OCI-LY7 (cell line): ENCODE data around the gene RAPGEF2. TPM values are rescaled to one million over a fixed set of nuclear protein-coding genes. Genes with fewer than 3 reads are reported as not detected.

Source experiments
- BruUV-seq: library from RNA; stranded (reverse); fragments of 400-500 nt; replicated peaks from 2 replicates; lab custom pipeline; 2021; lab: Mats Ljungman, UMichigan
- CTCF ChIA-PET: fragments of 300-600 bp; sonication (Branson Sonifier 250); formaldehyde crosslinking; loops from one replicate; lab custom pipeline; 2022; ENCODE audit warnings: antibody characterized with exemption; ENCODE audit not compliant: unreplicated experiment; lab: Charles Lee
- POLR2A ChIA-PET: fragments of 300-600 bp; sonication (Branson Sonifier 250); formaldehyde crosslinking; loops from one replicate; lab custom pipeline; 2022; ENCODE audit warnings: antibody characterized with exemption; lab: Charles Lee
- DNase-seq: peaks from one replicate; pipeline ENCODE4 v3.0.0-alpha.2; 2015; ENCODE audit warnings: low spot score
- H2AFZ ChIP-seq: fragments of 200-600 bp; sonication (generic), shearing (Covaris generic); 2 replicates; pipeline ENCODE4 v1.6.1; 2014; ENCODE audit warnings: mild to moderate bottlenecking, antibody characterized with exemption, low read length, moderate library complexity
- H3K27ac ChIP-seq: fragments of 200-600 bp; sonication (generic); 2 replicates; pipeline ENCODE4 v1.5.1; 2014; ENCODE audit warnings: mixed run types, low read depth, mild to moderate bottlenecking, moderate library complexity, low read length, inconsistent platforms; ENCODE audit not compliant: poor library complexity, severe bottlenecking
- H3K36me3 ChIP-seq: fragments of 200-600 bp; sonication (generic); 2 replicates; pipeline ENCODE4 v1.6.1; 2014; ENCODE audit warnings: mild to moderate bottlenecking, antibody characterized with exemption, low read length, moderate library complexity, mixed read lengths; ENCODE audit not compliant: insufficient read depth
- H3K4me1 ChIP-seq: fragments of 200-600 bp; sonication (generic); 2 replicates; pipeline ENCODE4 v1.5.1; 2014; ENCODE audit warnings: mild to moderate bottlenecking, low read length; ENCODE audit not compliant: insufficient read depth, poor library complexity, severe bottlenecking
- H3K4me2 ChIP-seq: fragments of 200-600 bp; sonication (generic); 2 replicates; pipeline ENCODE4 v1.6.1; 2014; ENCODE audit warnings: mild to moderate bottlenecking, low read length
- H3K4me3 ChIP-seq: fragments of 200-600 bp; sonication (generic); 2 replicates; pipeline ENCODE4 v1.5.1; 2014; ENCODE audit warnings: mild to moderate bottlenecking, low read depth, low read length; ENCODE audit not compliant: poor library complexity, severe bottlenecking
- H3K79me2 ChIP-seq: fragments of 200-600 bp; sonication (generic); 2 replicates; pipeline ENCODE4 v1.6.1; 2016; ENCODE audit warnings: low read depth, mild to moderate bottlenecking, low read length, moderate library complexity, mixed read lengths; ENCODE audit not compliant: insufficient read depth
- H3K9me2 ChIP-seq: fragments of 200-600 bp; sonication (generic); 2 replicates; pipeline ENCODE4 v1.6.1; 2016; ENCODE audit warnings: mild to moderate bottlenecking, low read length, mixed read lengths; ENCODE audit not compliant: insufficient read depth
- H3K9me3 ChIP-seq: fragments of 200-600 bp; sonication (generic); 2 replicates; pipeline ENCODE4 v1.6.1; 2014; ENCODE audit warnings: mild to moderate bottlenecking, mixed run types, low read length, mixed read lengths
- H4K20me1 ChIP-seq: fragments of 200-600 bp; sonication (generic); 2 replicates; pipeline ENCODE4 v1.6.1; 2014; ENCODE audit warnings: mild to moderate bottlenecking, antibody characterized with exemption, low read length, moderate library complexity, mixed read lengths; ENCODE audit not compliant: insufficient read depth
- EZH2phosphoT487 ChIP-seq: fragments of 200-600 bp; sonication (generic); IDR thresholded peaks from 2 replicates; pipeline ENCODE4 v1.6.1; 2018; ENCODE audit warnings: low read depth, borderline replicate concordance, mild to moderate bottlenecking, mixed run types, antibody characterized with exemption, low read length, moderate library complexity, mixed read lengths
- intact Hi-C: fragments of 100-400 bp; cut with micrococcal nuclease; formaldehyde crosslinking; loops from one replicate; pipeline ENCODE4 v1.10.0; 2022; ENCODE audit not compliant: unreplicated experiment
- total RNA-seq, 2 experiments: library from RNA; depleted of rRNA in 1 of 2; stranded (reverse); fragments of >200 nt in 1 of 2; shearing (Covaris generic) in 1 of 2; gene quantifications; 2 replicates each; pipeline ENCODE4 v1.2.3, GENCODE V29; 2014 to 2022
- TF ChIP-seq, protein P1 (sequence below): fragments of 200-600 bp; sonication (generic); conservative IDR thresholded peaks from 2 replicates; pipeline ENCODE4 v1.5.1; 2014; ENCODE audit warnings: mild to moderate bottlenecking, antibody characterized with exemption, low read length, moderate library complexity, mixed read lengths

RAPGEF2 gene
- total RNA-seq, 2 experiments from 2014 or later, result 4.6 to 6.5 TPM

DNA sequence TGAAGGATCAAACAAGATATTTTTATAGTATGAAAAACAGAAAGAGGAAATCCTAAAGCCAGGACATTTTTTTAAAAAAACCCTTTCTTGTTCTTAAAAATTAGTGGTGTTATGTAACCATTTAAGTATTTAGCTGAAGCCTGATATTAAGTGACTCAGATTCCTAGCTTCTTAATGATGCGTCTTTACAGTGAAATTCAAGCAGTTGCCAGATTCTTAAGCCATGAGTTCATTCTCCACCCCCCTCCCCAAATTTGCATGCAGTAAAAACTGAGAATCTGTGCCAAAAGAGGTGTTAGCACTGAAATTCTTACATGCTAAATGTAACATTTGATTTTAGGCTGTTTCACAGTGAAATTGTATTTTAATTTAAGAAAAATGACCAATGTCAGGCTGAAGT, 180.8 kb downstream of the RAPGEF2 start:
- Histone ChIP-seq H3K79me2 (no peaks in the 10 kb centered on the region), H3K4me1 (no peaks in the 10 kb centered on the region), H3K9me3 (no peaks in the 10 kb centered on the region), H3K4me3 (no peak overlapping the region), H3K4me2 (no peak overlapping the region), H3K27ac (no peak overlapping the region), H2AFZ (no peak overlapping the region), H3K9me2 (no peaks in the 10 kb centered on the region), H3K36me3 (no peaks in the 10 kb centered on the region), H4K20me1 (no peaks in the 10 kb centered on the region)
- DNase-seq, result no peak
- no peak for TF ChIP-seq EZH2phosphoT487
- TF ChIP-seq, protein P1, sequence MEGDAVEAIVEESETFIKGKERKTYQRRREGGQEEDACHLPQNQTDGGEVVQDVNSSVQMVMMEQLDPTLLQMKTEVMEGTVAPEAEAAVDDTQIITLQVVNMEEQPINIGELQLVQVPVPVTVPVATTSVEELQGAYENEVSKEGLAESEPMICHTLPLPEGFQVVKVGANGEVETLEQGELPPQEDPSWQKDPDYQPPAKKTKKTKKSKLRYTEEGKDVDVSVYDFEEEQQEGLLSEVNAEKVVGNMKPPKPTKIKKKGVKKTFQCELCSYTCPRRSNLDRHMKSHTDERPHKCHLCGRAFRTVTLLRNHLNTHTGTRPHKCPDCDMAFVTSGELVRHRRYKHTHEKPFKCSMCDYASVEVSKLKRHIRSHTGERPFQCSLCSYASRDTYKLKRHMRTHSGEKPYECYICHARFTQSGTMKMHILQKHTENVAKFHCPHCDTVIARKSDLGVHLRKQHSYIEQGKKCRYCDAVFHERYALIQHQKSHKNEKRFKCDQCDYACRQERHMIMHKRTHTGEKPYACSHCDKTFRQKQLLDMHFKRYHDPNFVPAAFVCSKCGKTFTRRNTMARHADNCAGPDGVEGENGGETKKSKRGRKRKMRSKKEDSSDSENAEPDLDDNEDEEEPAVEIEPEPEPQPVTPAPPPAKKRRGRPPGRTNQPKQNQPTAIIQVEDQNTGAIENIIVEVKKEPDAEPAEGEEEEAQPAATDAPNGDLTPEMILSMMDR, result no peak
- intact Hi-C loops, result no loop called here
- POLR2A ChIA-PET, result interaction anchor here (0.7 kb wide), 1 partner anchor 107 kb away, joined by 3 read pairs; no protein-coding TSS in a partner anchor
- CTCF ChIA-PET, result no interaction called here
- no TSS peak for BruUV-seq

GRCh38 chr4:159284113-159284512, 181.2 kb downstream of the RAPGEF2 start:
- Histone ChIP-seq H3K4me1 (no peaks in the 10 kb centered on the region), H3K9me2 (no peaks in the 10 kb centered on the region), H3K36me3 (no peaks in the 10 kb centered on the region), H3K79me2 (no peaks in the 10 kb centered on the region), H3K27ac (no peak overlapping the region), H3K4me3 (no peak overlapping the region), H4K20me1 (no peaks in the 10 kb centered on the region), H2AFZ (no peak overlapping the region), H3K9me3 (no peaks in the 10 kb centered on the region), H3K4me2 (no peak overlapping the region)
- ChIA-PET POLR2A (interaction anchor here (0.7 kb wide), 1 partner anchor 107 kb away, joined by 3 read pairs; no protein-coding TSS in a partner anchor), CTCF (no interaction called here)
- no TSS peak for BruUV-seq
- intact Hi-C loops, result no loop called here
- TF ChIP-seq, protein P1, result no peak
- no peak for TF ChIP-seq EZH2phosphoT487
- DNase-seq, result no peak

DNA sequence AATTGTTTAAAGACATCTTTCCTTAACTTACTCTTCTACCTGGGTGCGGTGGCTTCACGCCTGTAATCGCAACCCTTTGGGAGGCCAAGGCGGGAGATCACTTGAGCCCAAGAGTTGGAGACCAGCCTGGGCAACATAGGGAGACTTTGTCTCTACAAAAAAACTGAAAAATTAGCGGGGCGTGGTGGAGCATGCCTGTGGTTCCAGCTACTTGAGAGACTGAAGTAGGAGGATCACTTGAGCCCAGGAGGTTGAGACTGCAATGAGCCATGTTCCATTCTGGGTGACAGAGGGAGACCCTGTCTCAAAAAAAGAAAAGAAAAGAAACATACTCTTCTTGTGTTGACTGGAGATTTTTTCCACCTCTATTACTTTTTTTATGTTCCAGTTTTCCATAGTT, 181.9 kb downstream of the RAPGEF2 start:
- no TSS peak for BruUV-seq
- CTCF ChIA-PET, result no interaction called here

More for the DNA sequence above, 181.9 kb downstream of the RAPGEF2 start:
- H4K20me1 ChIP-seq, result no peaks in the 10 kb centered on the region
- no peaks in the 10 kb centered on the region for H3K4me1 ChIP-seq
- H3K4me3 ChIP-seq, result no peak overlapping the region
- POLR2A ChIA-PET, result no interaction called here
- H3K9me3 ChIP-seq, result no peaks in the 10 kb centered on the region
- H3K36me3 ChIP-seq, result no peaks in the 10 kb centered on the region
- no peaks in the 10 kb centered on the region for H3K79me2 ChIP-seq
- intact Hi-C loops, result no loop called here
- DNase-seq, result no peak
- TF ChIP-seq, protein P1, result no peak
- no peak for TF ChIP-seq EZH2phosphoT487
- H3K27ac ChIP-seq, result no peak overlapping the region
- no peak overlapping the region for H3K4me2 ChIP-seq
- H3K9me2 ChIP-seq, result no peaks in the 10 kb centered on the region
- no peak overlapping the region for H2AFZ ChIP-seq
